H1 (cell line): Measurements from ENCODE around the gene KRT37. TPM values are rescaled to one million over a fixed set of nuclear protein-coding genes. Genes with fewer than 3 reads are reported as not detected.

Experiments
- HDAC6 ChIP-seq: IDR thresholded peaks from one replicate; pipeline ENCODE4 v1.7.1; 2012; ENCODE audit warnings: low read depth, mild to moderate bottlenecking, inconsistent platforms, low read length, moderate library complexity
- RFX5 ChIP-seq: IDR thresholded peaks from 2 replicates; pipeline ENCODE4 v1.6.1; 2011; ENCODE audit warnings: low read depth, low read length, improper control_type of control experiment, borderline replicate concordance
- SIX5 ChIP-seq: IDR thresholded peaks from 2 replicates; pipeline ENCODE4 v1.6.1; 2011; ENCODE audit warnings: mild to moderate bottlenecking, low read depth, low read length
- polyA plus RNA-seq, 7 experiments: library from polyadenylated mRNA; depleted of rRNA in 3 of 7; stranded (reverse) in 5 of 7; unstranded in 2 of 7; fragments of >200 nt in 5 of 7; fragments of 200-250 nt in 2 of 7; gene quantifications; 1 replicate in 5 of 7; 2 replicates in 1 of 7; 4 replicates in 1 of 7; pipeline versions ENCODE4 v1.2.1 to v1.2.3, GENCODE V29; 2011 to 2013; ENCODE audit warnings: missing spikeins in 2 of 7, mixed read lengths in 2 of 7
- total RNA-seq: library from RNA; stranded (reverse); fragmentation: NEBNext Ultra II Directional; extraction: Animal tissue kit (Norgen Biotek cat#: 25700); gene quantifications from 2 replicates; pipeline ENCODE4 v1.2.1, GENCODE V29; 2021
- TF ChIP-seq, protein P1 (sequence below): IDR thresholded peaks from 2 replicates; pipeline ENCODE4 v1.6.1; 2011; ENCODE audit warnings: low read length, improper control_type of control experiment
- TF ChIP-seq, protein P2 (sequence below): IDR thresholded peaks from 2 replicates; pipeline ENCODE4 v1.6.1; 2012; ENCODE audit warnings: inconsistent platforms

The KRT37 gene
- total and polyA plus RNA-seq, 2 of the 8 experiments (the other 6 are each of a cell fraction or from before 2014, with no cell fraction given): not detected

DNA sequence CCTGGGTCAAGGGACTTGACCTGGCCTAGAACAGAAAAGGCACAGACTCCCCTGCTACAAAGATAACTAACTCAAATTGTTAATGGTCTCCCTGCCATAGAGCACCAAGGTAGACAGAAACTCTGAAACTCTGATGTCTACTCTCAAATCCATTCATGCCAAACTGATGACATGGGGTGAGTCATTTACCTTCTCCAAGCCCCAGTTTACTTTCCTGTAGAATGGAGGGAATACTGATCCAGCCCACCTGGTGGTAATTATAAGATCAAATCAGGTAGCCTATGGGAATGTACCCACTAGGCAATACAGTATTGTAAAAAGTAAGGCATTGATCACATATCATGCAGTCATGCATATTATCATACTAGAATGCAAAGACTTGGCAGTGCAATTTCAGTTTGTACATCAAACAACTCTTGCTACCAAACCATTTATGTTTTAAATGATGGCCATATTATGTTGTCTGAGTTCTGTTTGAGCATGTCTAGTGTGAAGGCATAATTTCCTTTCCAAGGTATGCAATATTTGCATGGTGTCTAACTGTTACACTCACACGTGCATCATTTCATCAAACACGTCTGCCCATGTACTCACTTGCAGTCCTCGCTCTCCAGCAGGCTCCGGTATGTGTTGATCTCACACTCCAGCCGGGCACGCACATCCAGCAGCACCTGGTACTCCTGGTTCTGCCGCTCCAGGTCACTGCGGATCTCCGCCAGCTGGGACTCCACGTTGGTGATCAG lies 30.0 kb downstream of the KRT37 start (continued):
- TF ChIP-seq, protein P1, sequence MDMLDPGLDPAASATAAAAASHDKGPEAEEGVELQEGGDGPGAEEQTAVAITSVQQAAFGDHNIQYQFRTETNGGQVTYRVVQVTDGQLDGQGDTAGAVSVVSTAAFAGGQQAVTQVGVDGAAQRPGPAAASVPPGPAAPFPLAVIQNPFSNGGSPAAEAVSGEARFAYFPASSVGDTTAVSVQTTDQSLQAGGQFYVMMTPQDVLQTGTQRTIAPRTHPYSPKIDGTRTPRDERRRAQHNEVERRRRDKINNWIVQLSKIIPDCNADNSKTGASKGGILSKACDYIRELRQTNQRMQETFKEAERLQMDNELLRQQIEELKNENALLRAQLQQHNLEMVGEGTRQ: no peak
- TF ChIP-seq HDAC6 (no peak), RFX5 (no peak), SIX5 (no peak)
- TF ChIP-seq, protein P2, sequence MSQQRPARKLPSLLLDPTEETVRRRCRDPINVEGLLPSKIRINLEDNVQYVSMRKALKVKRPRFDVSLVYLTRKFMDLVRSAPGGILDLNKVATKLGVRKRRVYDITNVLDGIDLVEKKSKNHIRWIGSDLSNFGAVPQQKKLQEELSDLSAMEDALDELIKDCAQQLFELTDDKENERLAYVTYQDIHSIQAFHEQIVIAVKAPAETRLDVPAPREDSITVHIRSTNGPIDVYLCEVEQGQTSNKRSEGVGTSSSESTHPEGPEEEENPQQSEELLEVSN: no peak
